COLO829 (cell line): ENCODE results near the gene TNIP3.
A peak's percentile ranks its signal among the peaks of the same experiment; 100 is the strongest.
"Not testable (repeated sequence)": the region's sequence is repeated elsewhere in the genome, so short reads cannot be mapped to it uniquely, and the experiment has no call there.

Experiments
- DNase-seq: peaks from one replicate; pipeline ENCODE4 v3.0.0; 2012; ENCODE audit warnings: low spot score

Gene TNIP3

DNA sequence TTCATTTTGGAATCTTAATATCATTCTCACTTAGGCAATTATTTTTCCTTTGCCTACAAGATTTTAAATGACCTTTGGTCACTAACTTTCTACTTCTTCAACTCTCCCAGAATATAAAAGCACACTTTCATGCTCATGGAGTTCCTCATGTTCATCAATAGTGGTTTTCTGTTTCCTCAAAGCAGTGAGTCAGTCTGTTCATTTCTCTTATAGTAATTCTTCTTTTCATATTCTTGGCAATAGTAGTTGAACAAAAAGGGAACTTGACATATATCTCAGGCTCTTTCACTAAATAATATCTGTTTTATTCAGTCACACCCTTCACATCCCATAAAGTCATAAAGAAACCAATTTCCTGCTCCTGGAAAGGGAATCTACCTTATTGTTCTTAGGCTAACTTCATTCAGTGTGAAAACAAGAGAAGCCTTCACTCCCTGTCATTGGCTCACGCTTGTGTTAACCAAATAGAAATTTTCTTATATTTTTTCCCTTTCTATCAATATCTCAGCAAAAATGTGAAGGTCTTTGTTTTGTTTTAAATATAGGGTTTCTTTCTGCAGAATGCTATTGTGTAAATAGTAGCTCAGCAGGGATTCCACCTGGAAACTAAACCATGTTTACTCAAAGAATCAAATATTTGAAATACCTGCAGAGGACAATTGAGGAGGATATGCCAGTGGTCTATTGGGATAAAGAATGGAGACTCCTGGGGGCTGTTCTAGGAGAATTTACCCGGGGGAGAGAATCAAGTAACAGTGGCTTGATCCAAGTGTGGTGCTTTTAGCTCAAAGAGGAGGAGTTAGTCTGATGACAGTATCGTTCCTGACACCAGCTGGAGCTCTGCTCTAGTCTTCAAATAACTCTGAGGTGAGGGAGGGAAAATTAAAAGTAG is 13.4 kb upstream of the TNIP3 start:
- peak; percentile 82 for DNase-seq

DNA sequence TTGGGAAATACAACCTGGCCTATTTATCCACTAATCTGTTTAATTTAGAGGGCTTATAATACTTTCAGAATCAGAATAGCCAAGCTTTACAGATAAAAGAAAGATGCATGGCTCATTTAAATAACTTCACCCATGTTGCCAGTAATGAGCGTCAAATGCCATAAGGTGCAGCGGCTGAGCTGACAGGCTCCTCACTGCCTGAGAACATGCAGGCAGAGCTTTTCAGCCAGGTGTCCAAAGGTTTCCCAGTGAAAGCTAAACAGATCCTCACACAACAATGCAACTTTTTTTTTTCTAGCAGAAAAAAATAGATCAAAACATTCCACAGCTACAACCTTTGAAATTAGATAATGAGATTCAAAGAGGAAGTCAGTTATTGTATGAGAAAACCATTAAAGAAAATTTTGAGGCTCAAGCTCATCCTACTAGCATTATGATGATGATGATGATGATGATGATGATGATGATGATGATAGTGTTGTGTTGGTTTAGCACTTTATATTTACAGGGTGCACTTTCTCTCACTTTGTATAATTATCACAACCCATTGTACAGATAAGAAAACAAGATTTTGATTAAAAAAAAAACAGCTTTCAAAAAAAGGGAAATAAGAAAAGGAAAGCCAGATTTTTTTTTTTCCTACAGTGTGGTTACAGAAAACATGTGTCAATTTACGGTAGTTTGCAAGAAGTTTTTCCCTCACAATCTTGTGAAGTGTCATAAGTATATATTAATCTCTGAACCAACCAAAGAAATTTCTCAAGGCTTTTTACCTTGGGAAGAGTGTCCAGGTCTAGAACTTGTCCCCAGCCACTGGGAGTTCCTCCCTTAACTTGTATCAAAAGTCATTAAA is 12.2 kb upstream of the TNIP3 start:
- DNase-seq: no peak

DNA sequence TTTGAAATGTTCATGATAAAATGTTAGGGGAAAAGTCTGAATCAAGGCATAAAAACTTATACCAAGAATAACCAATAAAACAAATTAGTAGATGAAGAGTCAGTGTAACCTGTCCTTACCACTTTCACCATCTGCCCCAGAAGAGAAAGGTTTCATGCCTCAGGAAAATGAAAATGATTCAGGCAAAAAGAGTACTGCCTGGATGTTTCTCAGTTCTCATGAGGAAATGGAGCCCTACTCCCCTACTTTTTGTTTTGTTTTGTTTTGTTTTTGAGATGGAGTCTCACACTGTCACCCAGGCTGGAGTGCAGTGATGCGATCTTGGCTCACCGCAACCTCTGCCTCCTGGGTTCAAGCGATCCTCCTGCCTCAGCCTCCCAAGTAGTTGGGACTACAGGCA is 7.4 kb upstream of the TNIP3 start:
- not testable (repeated sequence) for DNase-seq

DNA sequence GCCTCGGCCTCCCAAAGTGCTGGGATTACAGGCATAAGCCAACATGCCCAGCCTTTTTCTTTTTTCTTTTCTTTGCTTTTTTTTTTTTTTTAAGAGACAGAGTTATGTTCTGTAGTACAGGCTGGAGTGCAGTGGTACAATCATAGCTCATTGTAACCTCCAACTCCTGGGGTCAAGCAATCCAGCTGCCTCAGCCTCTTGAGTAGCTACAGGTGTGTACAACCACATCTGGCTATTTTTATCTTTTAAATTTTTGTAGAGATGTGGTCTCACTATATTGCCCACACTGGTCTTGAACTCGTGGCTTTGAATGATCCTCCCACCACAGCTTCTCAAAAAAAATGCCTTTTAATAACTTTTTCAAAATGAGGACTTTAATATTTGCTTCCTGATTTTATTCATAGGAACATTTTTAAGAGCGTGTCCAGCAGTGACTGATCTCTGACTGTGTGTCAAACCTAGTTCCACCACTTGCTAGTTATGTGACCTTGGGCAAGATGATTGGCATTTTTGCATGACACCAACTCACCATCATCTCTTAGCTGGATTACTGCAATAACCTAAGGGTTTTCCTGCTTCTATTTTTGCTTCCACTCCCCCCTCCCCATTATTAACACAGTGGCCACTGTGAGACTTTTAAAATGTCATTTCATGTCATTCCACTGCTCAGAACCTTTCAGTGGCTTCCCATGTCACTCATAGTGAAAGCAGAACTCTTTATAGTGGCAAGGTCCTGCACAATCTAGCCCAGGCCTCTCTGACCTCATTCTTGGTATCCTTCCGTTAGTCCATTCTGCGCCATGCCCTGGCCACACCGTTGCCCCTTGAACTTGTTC is 4.5 kb upstream of the TNIP3 start:
- DNase-seq: no peak

DNA sequence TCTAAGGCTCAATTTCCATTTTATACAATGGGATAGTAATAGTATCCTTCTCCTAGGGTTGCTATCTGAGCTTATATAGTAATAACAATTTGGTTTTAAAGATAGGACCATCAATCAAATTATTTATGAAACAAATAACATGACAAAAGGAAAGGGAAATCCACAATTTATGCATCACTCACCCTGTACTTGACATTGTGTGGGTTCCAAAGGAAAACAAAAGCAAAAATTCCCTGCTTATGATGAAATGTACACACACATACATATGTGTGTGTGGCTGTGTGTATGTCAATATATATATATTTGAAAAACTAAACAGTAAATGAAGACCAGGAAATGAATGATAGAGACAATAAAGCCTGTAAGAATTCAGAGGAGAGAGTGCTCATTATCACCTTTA is 2.9 kb upstream of the TNIP3 start:
- no peak for DNase-seq

DNA sequence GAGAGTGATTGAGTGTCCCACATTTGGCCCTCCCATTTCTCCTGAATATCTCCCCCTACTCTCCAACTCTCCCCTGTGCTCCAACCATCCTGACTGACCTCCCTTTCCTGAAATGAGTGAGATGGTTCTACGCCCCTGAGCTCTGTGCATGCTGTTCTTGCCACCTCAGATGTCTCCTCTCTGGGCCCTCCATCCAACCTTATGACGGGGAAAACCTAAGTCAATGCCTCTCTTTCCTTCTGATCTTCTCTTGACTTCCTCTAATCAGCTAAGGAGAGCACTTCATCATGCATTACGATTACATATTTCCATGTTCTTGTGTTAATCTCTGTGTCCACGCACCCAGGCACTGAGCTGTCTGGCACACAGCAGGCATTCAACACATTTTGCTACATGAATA is 1.1 kb upstream of the TNIP3 start:
- DNase-seq: no peak

DNA sequence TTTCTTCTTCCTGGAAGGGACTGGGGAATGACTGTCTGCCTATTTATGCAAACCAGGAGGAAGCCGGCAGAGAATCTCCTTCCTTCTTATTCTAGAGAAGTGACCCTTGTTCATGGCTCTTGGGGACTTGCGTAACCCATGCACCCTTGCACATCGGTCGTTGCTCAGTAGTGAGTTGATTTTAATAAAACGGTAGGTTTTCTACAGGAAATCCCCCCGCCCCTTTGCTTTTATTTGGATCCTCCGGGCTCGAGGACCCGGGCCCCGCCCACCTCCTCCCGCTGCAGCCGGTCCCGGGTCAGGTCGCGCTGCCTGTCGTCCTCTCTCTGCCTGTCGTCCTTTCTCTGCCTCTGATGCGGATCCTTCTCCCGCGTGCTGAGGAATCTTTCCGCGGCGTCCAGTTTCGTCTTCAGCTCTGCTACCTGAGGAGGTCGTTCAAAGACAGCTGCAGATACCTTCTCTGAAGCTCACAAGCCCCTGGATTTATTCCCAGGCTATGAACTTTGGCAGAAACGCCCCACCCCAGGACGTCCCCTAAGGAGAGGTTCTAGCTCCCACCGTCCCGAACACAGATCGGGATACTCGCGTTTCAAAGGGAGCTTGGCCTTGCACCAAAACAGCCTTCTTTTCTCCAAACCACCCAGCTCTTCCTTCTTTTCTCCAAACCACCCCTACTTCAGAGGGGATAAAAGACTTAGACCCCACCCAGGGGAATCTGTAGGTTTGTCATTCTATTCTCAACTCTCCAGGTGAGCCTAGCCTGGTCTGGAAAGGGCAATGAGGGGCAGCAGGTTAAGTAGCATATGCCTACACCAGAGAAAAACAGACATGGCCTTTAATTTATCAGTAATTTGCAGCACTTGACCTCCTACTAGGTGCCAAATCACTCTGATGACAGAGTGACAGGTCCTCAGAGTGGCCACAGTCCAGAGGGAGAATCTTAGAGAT is 7.0 kb downstream of the TNIP3 start:
- DNase-seq: no peak

DNA sequence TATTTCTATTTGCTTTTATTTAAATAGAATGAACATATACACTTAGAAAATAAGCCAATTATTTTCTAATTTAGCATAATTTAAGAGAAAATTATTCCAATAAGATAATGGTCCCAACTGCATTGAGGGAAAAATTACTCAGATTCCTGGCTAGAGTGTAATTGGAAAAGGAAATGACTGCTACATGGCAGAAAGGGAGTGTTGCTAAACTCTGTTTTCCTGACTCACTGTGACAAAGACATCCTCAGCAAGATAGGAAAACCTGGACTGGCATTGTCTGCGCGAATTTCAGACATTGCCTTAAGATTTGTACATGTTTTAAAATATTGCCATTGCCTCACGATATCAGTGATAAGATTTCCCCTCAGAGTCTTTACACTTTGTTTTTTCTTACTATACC is 8.2 kb downstream of the TNIP3 start:
- DNase-seq: peak; percentile 40

DNA sequence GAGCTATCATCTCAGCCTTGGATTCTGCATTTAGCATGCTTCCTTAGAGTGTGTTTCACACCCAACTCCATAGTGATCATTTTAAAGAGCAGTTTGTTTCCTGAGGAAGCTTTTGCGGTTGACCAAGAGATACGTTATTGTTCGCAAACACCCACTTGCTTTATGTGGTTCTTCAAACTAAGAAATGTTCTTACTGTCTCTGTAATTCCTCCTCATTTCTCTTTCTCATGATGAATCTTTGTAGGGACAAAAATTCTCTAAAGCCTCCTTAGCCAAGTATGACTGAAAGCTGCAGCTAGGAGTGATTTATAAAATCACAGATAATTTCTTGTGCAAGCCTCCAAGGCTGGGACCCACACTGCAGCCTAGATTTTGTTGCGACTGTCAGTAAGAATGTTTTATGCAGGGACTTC is 10.0 kb downstream of the TNIP3 start:
- DNase-seq: peak; percentile 42

DNA sequence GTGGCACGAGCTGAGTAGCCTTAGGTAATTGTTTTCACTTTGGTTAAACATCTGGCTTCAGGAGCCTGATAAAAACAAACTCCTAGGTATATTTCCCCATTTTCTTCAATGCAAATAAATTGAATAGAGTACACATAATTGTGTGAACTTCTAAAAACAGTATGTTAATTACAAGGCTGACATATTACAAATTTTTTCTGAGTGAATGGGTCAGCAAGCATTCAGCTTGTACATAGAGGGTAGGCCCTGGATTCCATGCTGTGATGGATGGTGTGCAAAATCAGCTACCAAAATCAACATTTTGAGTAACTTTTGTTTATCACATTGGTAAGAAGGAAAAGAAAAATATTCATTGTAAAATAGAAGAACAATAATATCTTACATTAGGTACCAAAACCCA is 12.2 kb downstream of the TNIP3 start:
- no peak for DNase-seq

DNA sequence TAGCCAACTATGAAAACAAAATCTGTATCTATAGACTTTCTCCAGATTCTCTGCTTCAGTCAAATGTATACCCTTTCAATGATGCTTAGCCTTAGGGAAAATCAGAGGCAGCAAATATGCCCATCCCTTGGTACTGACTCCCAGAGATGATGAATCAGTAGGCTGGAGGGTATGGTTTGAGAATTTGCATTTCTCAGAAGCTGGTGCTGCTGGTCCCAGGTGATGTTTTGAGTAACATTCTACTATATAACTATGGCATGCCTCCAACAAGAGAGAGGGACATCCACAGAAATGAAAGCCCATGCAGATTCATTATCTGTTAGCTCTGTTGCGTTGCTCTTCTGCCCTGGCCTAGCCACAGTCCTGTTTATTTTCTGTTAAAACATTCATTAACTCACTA is 13.6 kb downstream of the TNIP3 start:
- DNase-seq: no peak

DNA sequence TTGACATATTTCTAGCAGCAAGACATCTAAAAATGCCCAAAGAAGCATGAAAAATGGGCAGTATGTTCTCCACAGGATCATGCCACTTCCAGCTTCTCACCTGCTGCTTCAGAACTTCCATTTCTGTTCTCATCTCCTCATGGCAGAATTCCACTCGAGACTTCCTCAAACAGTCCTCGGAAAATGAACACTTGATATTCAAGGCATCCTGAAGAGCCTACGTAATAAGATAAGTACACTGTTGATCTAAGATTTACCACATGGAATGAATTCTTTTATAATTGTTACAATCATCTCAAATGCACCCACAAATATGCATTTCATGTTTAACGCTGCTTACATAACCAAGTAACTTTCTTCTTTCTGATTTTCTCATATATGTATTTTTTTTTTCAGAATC is 14.1 kb downstream of the TNIP3 start:
- no peak for DNase-seq

DNA sequence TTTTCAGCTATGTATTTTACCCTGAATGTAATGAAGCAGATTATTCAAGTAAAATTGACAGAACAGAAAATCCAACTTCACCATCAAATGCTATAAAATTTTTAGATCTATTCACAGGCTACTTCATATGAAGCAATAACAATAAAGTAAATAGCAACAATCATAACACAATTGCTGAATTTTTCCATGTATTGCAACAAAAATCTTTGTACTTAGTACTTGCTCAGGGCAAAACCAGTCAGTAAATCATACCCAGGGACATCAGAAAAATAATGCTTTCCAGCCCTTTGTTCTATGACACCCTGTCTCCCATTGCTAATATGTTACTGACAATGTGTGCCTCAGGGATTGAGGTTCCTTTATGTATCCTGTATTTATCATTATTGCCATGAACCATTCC is 15.5 kb downstream of the TNIP3 start:
- no peak for DNase-seq

DNA sequence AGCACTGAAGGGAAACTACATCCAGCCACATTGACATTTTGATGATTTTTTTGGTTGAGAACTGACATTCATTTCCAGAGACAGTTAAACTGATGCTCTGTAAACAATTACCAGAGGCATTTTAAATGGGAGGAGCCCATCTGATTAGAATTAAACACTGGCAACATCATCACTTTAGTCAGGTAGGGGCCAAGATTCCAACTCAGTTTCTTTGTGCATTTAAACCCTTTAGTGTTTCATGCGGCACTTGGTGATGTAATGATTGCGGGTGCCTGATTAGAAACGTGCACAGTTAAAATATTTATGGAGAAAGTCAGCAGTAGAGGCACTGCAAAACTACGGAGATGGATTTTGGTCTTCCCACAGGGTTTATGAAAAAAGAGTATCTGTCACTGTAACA is 16.1 kb downstream of the TNIP3 start:
- DNase-seq: no peak

DNA sequence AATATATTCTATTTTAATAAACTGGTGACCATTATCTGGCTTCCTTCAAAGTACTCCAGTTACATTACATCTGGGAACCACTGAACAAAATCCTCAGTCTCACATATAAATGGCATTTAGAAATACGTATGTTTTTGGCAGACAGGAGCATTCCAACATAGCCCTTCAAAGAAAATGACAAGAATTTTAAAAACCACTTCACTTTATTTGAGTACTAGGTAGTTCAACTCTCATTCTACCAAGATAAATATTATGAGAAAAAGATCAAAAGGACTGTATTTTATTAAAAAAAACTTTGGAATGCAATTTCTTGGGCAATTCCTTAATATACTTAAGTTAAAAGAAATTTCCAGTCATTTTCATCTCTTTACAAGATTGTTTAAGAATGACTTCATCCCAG is 17.6 kb downstream of the TNIP3 start:
- DNase-seq: no peak

DNA sequence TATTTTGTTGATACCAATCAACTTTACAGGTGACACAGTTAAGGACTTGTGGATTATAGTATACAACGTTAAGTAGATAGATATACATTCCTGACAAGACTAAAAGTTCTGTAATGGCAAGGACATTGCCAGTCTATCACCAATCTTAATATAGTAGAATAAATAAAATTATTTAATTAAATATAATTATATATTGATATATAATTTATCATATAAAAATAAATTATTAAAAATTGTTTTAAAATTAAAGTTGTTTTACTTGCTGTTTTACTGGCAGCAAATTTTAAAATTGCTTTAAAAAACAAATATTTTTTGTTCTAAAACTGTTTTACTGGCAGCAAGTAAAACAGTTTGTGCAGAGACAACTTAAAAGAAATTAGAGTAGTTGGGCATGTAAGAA is 18.7 kb downstream of the TNIP3 start:
- DNase-seq: no peak

DNA sequence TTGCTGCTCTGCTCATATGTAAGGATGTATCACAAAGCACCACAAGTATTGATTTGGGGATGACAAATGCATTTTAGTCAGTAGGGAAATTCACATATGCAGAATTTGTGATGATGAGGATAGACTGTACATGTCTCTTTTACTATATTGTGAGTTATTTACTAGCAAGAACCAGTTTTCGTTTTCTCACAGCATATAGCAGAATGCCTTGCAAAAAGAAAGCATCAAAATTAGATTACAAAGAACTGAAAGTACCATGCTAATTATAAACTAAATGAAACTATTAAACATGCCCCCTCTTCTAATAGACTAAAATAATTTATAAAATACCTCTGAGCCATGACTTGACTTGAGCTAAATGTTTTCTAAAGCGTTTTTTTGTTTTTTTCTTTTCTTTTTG is 20.1 kb downstream of the TNIP3 start:
- DNase-seq: no peak

DNA sequence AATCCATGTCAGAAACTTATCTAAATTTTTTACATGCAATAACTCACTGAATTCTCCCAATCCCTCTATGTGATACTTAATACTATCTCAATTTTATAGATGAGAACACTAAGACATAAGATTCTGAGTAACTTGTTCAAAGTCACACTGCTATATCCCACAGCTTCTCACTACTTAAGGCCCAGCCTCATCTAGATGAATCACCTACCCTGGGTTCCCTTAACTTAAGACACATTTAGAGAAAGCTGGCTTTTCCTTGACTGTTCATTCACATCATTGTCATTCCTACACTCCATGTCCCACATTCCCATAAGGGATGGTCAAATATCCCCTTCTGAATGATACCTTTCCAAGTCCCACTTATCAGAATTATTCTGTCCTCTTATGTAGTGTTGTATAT is 21.0 kb downstream of the TNIP3 start:
- no peak for DNase-seq

DNA sequence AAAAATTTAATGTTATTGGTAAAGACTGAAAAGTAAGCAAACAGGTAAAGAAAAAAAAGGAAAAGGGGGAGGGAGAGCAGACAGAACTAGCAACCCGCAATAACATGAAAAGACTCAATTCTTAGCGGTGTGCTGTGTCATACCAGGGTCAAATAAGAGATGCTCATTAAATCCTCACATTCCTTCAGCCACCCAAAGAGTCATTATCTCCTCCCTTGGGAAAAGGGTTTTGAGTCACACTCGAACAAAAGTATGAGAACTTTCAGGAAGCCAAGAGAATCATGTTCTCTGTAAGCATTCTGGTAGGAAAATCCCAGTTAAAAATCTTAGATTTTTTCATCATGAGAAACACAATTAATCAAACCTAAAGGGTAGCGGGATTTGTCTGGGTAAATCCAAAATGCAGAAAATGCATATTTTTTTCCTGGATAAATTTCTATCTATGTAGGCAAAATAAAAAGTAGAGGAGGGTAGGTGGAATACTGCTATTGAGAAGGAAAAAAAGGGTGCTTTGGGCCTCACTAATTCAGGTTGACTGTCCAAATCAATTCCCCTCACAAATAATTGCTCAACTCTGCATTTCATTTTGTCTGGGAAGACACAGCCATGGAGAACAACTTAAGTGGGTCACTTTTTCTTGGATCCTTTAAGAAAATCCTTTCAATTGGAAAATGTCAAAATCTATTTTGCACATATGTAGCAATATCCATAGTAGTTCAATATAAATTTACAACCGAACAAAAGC is 23.2 kb downstream of the TNIP3 start:
- DNase-seq: peak; percentile 50

DNA sequence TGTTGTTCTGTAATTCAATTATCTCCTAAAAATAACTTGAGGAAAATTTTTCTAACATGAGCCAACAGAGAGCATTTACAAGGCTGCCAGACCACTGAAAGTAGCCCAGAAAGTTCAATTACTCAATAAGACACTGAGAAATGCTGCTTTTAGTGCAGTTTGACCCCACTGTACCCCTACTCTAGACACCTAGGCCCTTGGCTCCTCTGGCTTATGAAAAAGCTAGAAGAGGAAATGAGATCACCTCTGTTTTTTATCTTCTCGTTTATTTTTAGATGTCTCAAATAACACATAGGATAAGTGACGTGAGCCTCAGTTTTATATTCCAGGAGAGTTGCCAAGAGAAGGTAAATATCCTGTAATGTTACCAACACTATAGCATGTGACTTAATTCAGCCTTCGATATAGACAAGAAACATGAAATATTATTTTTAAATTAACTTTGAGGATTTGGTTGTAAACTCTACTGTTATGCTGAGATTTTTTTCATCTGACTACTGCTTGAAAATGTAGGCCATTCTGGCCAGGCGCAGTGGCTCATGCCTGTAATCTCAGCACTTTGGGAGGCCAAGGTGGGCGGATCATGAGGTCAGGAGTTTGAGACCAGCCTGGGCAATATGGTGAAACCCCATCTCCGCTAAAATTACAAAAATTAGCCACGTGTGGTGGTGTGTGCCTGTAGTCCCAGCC is 24.4 kb downstream of the TNIP3 start:
- DNase-seq: no peak
